ENCODE data around the gene TMEM201.

GRCh38 chr1:9557624-9558023, 31.1 kb upstream of the TMEM201 start:
- TF ChIP-seq CTCF (IDR thresholded peaks at IDR 0.05) (no peak), ZFP36 (IDR thresholded peaks at IDR 0.05; ENCODE audit: borderline replicate concordance, partially characterized antibody) (no peak), JUN (IDR thresholded peaks at IDR 0.05) (no peak)

Measured in A549 (cell line).